Measurements from ENCODE around the gene SH3BGR. TPM values are rescaled to one million over a fixed set of nuclear protein-coding genes. Genes with fewer than 3 reads are reported as not detected.

Gene SH3BGR
- total and polyA plus RNA-seq, 7 donors = 44.2 to 441 (median 240) TPM

DNA sequence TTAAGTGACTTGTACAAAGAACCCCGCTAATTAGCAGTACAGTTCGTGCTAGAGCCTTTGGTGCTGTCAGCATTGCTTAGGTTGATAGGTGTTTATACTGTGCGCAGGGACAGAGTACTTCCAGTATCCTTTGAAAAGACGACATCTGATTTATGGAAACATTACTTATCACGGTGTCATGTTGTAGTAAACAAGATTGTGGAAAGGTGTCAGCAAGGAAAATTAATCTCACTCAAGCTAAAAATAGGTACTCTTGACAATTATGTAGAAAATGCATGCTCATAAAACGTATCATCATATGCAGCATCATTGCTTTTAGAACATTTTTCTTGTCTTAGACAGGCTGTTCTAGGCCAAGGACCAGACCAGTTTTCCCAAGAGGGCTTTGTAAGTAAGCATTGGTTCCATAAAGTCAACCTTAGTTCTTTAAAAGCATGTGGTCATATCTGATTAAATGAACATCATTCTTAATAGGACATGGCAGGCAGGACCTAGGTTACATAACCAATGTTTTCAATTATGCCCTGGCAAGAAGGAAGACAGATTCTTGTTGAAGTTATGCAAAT is 33.0 kb downstream of the SH3BGR start:
- intact Hi-C loops (cut with DNase I) = no loop called here
- Histone ChIP-seq H3K27ac (peak overlapping the region; percentile 78), H3K4me3 (peak overlapping the region; percentile 1), H3K4me1 (peaks cover 52% of the 10 kb centered on the region), H3K27me3 (ENCODE audit: insufficient read depth in 3 of 3, low read length in 2 of 3) (no peaks in the 10 kb centered on the region), H3K9me3 (no peaks in the 10 kb centered on the region), H3K36me3 (ENCODE audit: insufficient read depth in 1 of 2, low read depth in 1 of 2) (peaks cover 0 to 13% of the 10 kb centered on the region in 2 donors)
- ATAC-seq (peak; percentile 56 to 90 (median 74)), DNase-seq (no peak)
- TF ChIP-seq, protein P1, sequence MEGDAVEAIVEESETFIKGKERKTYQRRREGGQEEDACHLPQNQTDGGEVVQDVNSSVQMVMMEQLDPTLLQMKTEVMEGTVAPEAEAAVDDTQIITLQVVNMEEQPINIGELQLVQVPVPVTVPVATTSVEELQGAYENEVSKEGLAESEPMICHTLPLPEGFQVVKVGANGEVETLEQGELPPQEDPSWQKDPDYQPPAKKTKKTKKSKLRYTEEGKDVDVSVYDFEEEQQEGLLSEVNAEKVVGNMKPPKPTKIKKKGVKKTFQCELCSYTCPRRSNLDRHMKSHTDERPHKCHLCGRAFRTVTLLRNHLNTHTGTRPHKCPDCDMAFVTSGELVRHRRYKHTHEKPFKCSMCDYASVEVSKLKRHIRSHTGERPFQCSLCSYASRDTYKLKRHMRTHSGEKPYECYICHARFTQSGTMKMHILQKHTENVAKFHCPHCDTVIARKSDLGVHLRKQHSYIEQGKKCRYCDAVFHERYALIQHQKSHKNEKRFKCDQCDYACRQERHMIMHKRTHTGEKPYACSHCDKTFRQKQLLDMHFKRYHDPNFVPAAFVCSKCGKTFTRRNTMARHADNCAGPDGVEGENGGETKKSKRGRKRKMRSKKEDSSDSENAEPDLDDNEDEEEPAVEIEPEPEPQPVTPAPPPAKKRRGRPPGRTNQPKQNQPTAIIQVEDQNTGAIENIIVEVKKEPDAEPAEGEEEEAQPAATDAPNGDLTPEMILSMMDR (IDR thresholded peaks at IDR 0.05) = no peak
- 27 to 45% (median 29%) methylated on average over 6 of the region's 6 CpGs for WGBS, 3 donors

DNA sequence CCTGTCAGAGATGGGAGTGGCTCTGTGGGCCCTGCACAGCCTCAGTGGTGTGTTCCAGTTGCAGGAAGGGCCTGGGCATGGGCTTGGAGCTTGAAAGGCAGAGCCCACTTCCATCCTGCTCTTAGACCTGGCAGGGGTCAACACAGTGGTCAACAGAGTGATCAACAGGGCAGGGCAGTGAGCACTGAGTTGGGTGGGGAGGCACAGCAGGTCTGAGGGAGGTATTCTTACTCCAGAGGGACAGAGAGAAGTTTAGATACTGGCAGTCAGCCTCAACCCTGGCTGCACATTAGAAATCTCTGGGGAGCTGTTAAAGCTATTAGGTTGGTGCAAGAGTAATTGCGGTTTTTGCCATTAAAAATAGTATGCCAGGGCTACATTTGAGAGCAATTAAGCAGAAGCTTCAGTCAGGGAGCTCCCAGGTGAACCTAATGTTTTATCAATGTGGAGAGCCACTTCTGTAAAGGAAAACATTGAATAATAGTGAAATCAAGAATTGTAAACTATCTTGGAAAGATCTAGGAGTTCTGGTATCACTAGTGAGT is 37.7 kb downstream of the SH3BGR start:
- Histone ChIP-seq H3K27ac (no peak overlapping the region), H3K4me1 (peaks cover 6% of the 10 kb centered on the region), H3K9me3 (peaks cover 8% of the 10 kb centered on the region), H3K36me3 (ENCODE audit: insufficient read depth in 1 of 2, low read depth in 1 of 2) (peaks cover 0 to 13% of the 10 kb centered on the region in 2 donors), H3K27me3 (ENCODE audit: insufficient read depth in 3 of 3, low read length in 2 of 3) (no peaks in the 10 kb centered on the region), H3K4me3 (no peak overlapping the region)
- 13 to 61% (median 29%) methylated on average over 1 of the region's 1 CpG for WGBS, 3 donors
- DNase-seq (no peak), ATAC-seq (no peak)
- TF ChIP-seq, protein P1 (IDR thresholded peaks at IDR 0.05) = no peak
- intact Hi-C loops (cut with DNase I) = no loop called here

DNA sequence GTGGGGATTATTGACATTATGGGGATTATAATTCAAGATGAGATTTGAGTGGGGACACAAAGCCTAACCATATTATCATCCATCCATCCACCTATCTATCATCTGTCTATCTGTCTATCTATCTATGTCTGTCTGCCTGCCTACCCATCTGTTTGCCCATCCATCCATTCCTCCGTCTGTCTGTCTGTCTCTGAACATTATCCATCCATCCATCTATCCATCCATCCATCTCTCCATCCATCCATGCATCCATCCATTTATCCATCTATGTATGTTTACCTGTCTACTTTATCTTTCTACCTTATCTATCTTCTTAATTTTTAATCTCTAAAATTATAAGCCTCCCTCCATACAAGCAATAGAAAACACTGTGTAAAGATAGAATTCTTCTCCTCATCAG is 47.4 kb downstream of the SH3BGR start:
- H3K4me3 ChIP-seq = no peak overlapping the region
- no peak for ATAC-seq
- no peaks in the 10 kb centered on the region for H3K9me3 ChIP-seq
- WGBS, 3 donors = 93 to 100% (median 94%) methylated on average over 1 of the region's 1 CpG
- H3K4me1 ChIP-seq = peaks cover 27% of the 10 kb centered on the region
- no peaks in the 10 kb centered on the region for H3K36me3 ChIP-seq (ENCODE audit: insufficient read depth in 1 of 2, low read depth in 1 of 2)
- no peak overlapping the region for H3K27ac ChIP-seq
- no peak for DNase-seq
- TF ChIP-seq, protein P1 (IDR thresholded peaks at IDR 0.05) = no peak
- no peaks in the 10 kb centered on the region for H3K27me3 ChIP-seq (ENCODE audit: insufficient read depth in 3 of 3, low read length in 2 of 3)
- intact Hi-C loops (cut with DNase I) = no loop called here

DNA sequence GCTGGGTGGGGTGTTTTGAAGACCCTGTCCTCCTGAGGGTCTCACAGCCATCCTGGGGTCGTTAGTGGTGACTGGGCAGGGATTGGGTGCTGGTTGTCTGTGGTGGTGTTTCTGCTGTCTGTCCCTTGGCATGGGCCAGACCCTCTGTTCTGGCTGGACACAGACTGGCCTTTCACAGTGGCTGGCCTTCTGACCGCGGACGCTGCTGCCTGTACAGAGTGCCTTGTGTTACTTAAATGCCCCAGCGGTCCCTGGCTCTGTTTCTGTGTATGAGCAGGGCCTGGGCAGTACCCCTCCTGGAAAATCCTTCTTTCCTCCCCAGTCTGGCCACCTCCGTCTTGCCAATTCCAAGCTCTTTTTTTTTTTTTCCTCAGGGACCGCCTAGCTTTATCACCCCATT is 50.9 kb downstream of the SH3BGR start:
- WGBS, 3 donors = 36 to 64% (median 51%) methylated on average over 7 of the region's 7 CpGs
- peaks cover 0 to 4% of the 10 kb centered on the region in 2 donors for H3K36me3 ChIP-seq (ENCODE audit: insufficient read depth in 1 of 2, low read depth in 1 of 2)
- no peak for DNase-seq

More for the DNA sequence above, 50.9 kb downstream of the SH3BGR start:
- H3K4me1 ChIP-seq = peaks cover 27% of the 10 kb centered on the region
- peak overlapping the region; percentile 66 for H3K27ac ChIP-seq
- no peak overlapping the region for H3K4me3 ChIP-seq
- no peaks in the 10 kb centered on the region for H3K9me3 ChIP-seq
- ATAC-seq = peak; percentile 46 to 77 (median 66)
- intact Hi-C loops (cut with DNase I) = no loop called here
- TF ChIP-seq, protein P1 (IDR thresholded peaks at IDR 0.05) = no peak
- H3K27me3 ChIP-seq (ENCODE audit: insufficient read depth in 3 of 3, low read length in 2 of 3) = no peaks in the 10 kb centered on the region
